ENCODE data around the gene MRPS7. TPM values are rescaled to one million over a fixed set of nuclear protein-coding genes. Genes with fewer than 3 reads are reported as not detected.

MRPS7 gene
- total RNA-seq, 1 donor from 2014 or later, result 43.3 TPM

DNA sequence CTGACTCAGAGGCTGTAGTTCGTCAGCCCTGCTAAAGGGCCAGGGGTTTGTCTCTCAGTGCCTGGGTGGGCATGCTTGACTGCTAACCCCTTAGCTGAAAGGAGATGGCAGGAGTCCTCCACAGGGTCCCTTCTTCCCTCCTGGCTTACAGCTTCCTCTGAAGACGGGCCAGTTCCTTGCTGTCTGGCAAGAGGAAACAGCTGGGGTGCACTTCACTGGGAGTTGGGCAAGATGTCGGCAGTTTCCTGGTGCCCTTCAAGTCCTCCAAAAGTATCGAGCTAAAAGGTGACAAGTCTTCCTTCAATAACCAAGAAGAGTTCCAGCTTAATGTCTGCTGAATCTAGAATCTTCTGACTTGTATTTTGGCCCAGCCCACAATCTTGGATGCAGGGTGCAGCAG lies 32.8 kb upstream of the MRPS7 start:
- H3K27ac ChIP-seq, result no peak overlapping the region
- H4K20me1 ChIP-seq (ENCODE audit: low read depth), result no peaks in the 10 kb centered on the region
- no peak overlapping the region for H2AFZ ChIP-seq (replicated peaks)

DNA sequence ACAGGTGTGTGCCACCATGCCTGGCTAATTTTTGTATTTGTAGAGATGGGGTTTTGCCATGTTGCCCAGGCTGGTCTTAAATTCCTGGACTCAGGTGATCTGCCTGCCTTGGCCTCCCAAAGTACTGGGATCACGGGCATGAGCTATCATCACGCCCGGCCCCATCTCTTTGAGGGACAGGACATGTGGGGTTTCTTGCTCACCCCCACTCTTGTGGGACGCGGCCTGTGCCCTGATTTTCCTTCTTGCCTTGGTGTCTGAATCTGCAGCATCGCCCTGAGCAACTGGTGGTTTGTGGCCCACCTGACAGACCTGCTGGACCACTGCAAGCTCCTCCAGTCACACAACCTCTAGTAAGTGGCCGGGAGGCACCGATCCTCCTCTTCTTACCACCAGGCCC lies 30.6 kb upstream of the MRPS7 start:
- peaks cover 34% of the 10 kb centered on the region for H3K36me3 Mint-ChIP-seq
- no peaks in the 10 kb centered on the region for H3K27me3 Mint-ChIP-seq (ENCODE audit: insufficient read depth, low read depth)
- no peak for DNase-seq (ENCODE audit: low spot score)
- H3K4me2 ChIP-seq, result no peak overlapping the region
- no peaks in the 10 kb centered on the region for H3K9me3 ChIP-seq (ENCODE audit: low read depth)
- no peaks in the 10 kb centered on the region for H3F3A ChIP-seq (ENCODE audit: low read depth)
- H3K27me3 ChIP-seq, result no peaks in the 10 kb centered on the region
- no peak overlapping the region for H3K4me3 Mint-ChIP-seq
- H2AFZ ChIP-seq (replicated peaks), result no peak overlapping the region
- H3K9me3 Mint-ChIP-seq, result no peaks in the 10 kb centered on the region
- no peak overlapping the region for H3K27ac Mint-ChIP-seq
- no peaks in the 10 kb centered on the region for H3K36me3 ChIP-seq
- peaks cover 3% of the 10 kb centered on the region for H4K20me1 ChIP-seq (ENCODE audit: low read depth)
- no peak overlapping the region for H3K9ac ChIP-seq
- no peaks in the 10 kb centered on the region for H3K4me1 Mint-ChIP-seq
- TF ChIP-seq EZH2 (IDR thresholded peaks at IDR 0.05) (no peak), EZH2phosphoT487 (IDR thresholded peaks at IDR 0.05) (no peak), CTCF (IDR thresholded peaks at IDR 0.05) (no peak)
- no peaks in the 10 kb centered on the region for H3K79me2 ChIP-seq (ENCODE audit: low read depth)
- no peak overlapping the region for H3K27ac ChIP-seq
- H3K4me3 ChIP-seq, result no peak overlapping the region
- H3K4me1 ChIP-seq, result no peaks in the 10 kb centered on the region

More for the DNA sequence above, 32.8 kb upstream of the MRPS7 start:
- TF ChIP-seq CTCF (IDR thresholded peaks at IDR 0.05) (no peak), EZH2 (IDR thresholded peaks at IDR 0.05) (no peak), EZH2phosphoT487 (IDR thresholded peaks at IDR 0.05) (no peak)
- H3K27me3 ChIP-seq, result no peaks in the 10 kb centered on the region
- no peaks in the 10 kb centered on the region for H3K4me1 ChIP-seq
- no peaks in the 10 kb centered on the region for H3K27me3 Mint-ChIP-seq (ENCODE audit: insufficient read depth, low read depth)
- peaks cover 36% of the 10 kb centered on the region for H3K36me3 Mint-ChIP-seq
- H3K4me1 Mint-ChIP-seq, result no peaks in the 10 kb centered on the region
- H3K9me3 Mint-ChIP-seq, result no peaks in the 10 kb centered on the region
- H3K36me3 ChIP-seq, result no peaks in the 10 kb centered on the region
- H3K9me3 ChIP-seq (ENCODE audit: low read depth), result no peaks in the 10 kb centered on the region
- H3K9ac ChIP-seq, result no peak overlapping the region
- H3K4me3 ChIP-seq, result no peak overlapping the region
- no peak overlapping the region for H3K4me2 ChIP-seq
- no peaks in the 10 kb centered on the region for H3K79me2 ChIP-seq (ENCODE audit: low read depth)
- no peak for DNase-seq (ENCODE audit: low spot score)
- H3K4me3 Mint-ChIP-seq, result no peak overlapping the region
- H3F3A ChIP-seq (ENCODE audit: low read depth), result no peaks in the 10 kb centered on the region
- H3K27ac Mint-ChIP-seq, result no peak overlapping the region

DNA sequence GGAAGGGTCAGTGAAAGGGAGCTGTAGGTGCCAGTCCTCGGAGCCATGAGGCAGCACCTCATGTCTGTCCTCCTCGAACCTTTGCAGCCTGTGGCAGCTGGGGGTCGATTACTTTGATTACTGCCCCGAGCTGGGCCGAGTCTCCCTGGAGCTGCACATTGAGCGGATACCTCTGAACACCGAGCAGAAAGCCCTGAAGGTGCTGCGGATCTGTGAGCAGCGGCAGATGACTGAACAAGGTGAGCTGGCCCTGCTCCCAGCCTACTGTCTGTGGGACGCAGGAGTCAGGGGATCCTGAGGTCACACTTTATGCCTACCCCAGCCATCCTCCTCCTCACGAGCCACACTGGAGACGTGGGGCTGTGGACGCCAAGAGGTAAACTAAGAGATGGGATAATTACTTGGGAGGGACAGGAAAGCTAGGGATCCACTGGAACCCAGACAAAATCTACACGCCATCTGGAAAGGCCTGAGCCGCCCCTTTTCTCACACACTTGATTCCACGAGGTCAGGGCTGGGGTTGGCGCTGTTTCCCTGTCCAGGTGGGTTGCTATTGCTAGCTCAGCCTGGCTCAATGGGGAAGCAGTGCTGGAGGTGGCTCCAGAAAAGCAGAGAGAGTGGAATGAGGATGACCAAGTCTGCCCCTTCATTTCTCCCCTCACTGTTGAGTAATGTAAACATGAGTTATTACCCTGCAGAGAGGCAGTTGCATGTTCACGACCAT lies 29.8 kb upstream of the MRPS7 start:
- Histone ChIP-seq H3K36me3 (no peaks in the 10 kb centered on the region), H3F3A (ENCODE audit: low read depth) (no peaks in the 10 kb centered on the region), H3K79me2 (ENCODE audit: low read depth) (no peaks in the 10 kb centered on the region), H3K27me3 (no peaks in the 10 kb centered on the region), H3K9ac (no peak overlapping the region), H3K4me2 (no peak overlapping the region), H4K20me1 (ENCODE audit: low read depth) (peaks cover 3% of the 10 kb centered on the region), H3K9me3 (ENCODE audit: low read depth) (no peaks in the 10 kb centered on the region), H3K4me3 (no peak overlapping the region), H3K4me1 (no peaks in the 10 kb centered on the region), H3K27ac (no peak overlapping the region), H2AFZ (replicated peaks) (no peak overlapping the region)
- Mint-ChIP-seq H3K27me3 (ENCODE audit: insufficient read depth, low read depth) (no peaks in the 10 kb centered on the region), H3K4me3 (no peak overlapping the region), H3K27ac (no peak overlapping the region), H3K36me3 (peaks cover 31% of the 10 kb centered on the region), H3K9me3 (no peaks in the 10 kb centered on the region), H3K4me1 (no peaks in the 10 kb centered on the region)
- TF ChIP-seq EZH2phosphoT487 (IDR thresholded peaks at IDR 0.05) (no peak), EZH2 (IDR thresholded peaks at IDR 0.05) (no peak), CTCF (IDR thresholded peaks at IDR 0.05) (no peak)
- DNase-seq (ENCODE audit: low spot score), result no peak

Data from neural progenitor cell (in vitro differentiated cells).